Loucy (cell line): ENCODE data around the gene HPSE2.

Source experiments
- H2AFZ ChIP-seq: fragments of 200-600 bp; sonication (generic); 2 replicates; pipeline ENCODE4 v1.6.0; 2016; ENCODE audit warnings: antibody characterized with exemption, mild to moderate bottlenecking, low read length, moderate library complexity
- H3F3A ChIP-seq: fragments of 200-600 bp; 2 replicates; pipeline ENCODE4 v1.6.0; 2016; ENCODE audit warnings: antibody characterized with exemption, low read depth, mild to moderate bottlenecking
- H3K27me3 ChIP-seq: fragments of 200-600 bp; sonication (generic); 2 replicates; pipeline ENCODE4 v1.6.1; 2014; ENCODE audit warnings: low read length, mild to moderate bottlenecking; ENCODE audit not compliant: insufficient read depth, poor library complexity, severe bottlenecking
- H3K36me3 ChIP-seq: fragments of 200-600 bp; sonication (generic); 2 replicates; pipeline ENCODE4 v1.6.1; 2016; ENCODE audit warnings: low read length; ENCODE audit not compliant: insufficient read depth
- H3K4me1 ChIP-seq: fragments of 200-600 bp; sonication (generic); 2 replicates; pipeline ENCODE4 v1.5.1; 2014; ENCODE audit warnings: low read length, mild to moderate bottlenecking; ENCODE audit not compliant: insufficient read depth, poor library complexity, severe bottlenecking
- H3K4me2 ChIP-seq: fragments of 200-600 bp; sonication (generic); 2 replicates; pipeline ENCODE4 v1.6.0; 2014; ENCODE audit warnings: antibody characterized with exemption, low read length, low read depth, mild to moderate bottlenecking; ENCODE audit not compliant: poor library complexity, severe bottlenecking
- H3K4me3 ChIP-seq: fragments of 200-600 bp; sonication (generic); 2 replicates; pipeline ENCODE4 v1.5.1; 2014; ENCODE audit warnings: low read length, mild to moderate bottlenecking, mixed read lengths; ENCODE audit not compliant: poor library complexity, severe bottlenecking
- H3K79me2 ChIP-seq: fragments of 200-600 bp; sonication (generic); 2 replicates; pipeline ENCODE4 v1.6.1; 2014; ENCODE audit warnings: low read length; ENCODE audit not compliant: insufficient read depth
- H3K9ac ChIP-seq: fragments of 200-600 bp; sonication (generic); 2 replicates; pipeline ENCODE4 v1.6.0; 2014; ENCODE audit warnings: mild to moderate bottlenecking, low read depth, low read length, moderate library complexity; ENCODE audit not compliant: poor library complexity, severe bottlenecking
- H3K9me2 ChIP-seq: fragments of 200-600 bp; sonication (generic); replicated peaks from 2 replicates; pipeline ENCODE4 v1.6.1; 2016; ENCODE audit warnings: low read depth, low read length, mixed read lengths
- H3K9me3 ChIP-seq: fragments of 200-600 bp; sonication (generic); 2 replicates; pipeline ENCODE4 v1.6.1; 2014; ENCODE audit warnings: mild to moderate bottlenecking, antibody characterized with exemption, low read length, low read depth; ENCODE audit not compliant: insufficient read depth
- H4K20me1 ChIP-seq: fragments of 200-600 bp; sonication (generic); 2 replicates; pipeline ENCODE4 v1.6.0; 2014; ENCODE audit warnings: antibody characterized with exemption, low read length, mild to moderate bottlenecking; ENCODE audit not compliant: insufficient read depth, poor library complexity, severe bottlenecking
- CTCF ChIP-seq: fragments of 200-600 bp; sonication (generic); conservative IDR thresholded peaks from 2 replicates; pipeline ENCODE4 v1.5.1; 2014; ENCODE audit warnings: mild to moderate bottlenecking, antibody characterized with exemption, low read length
- EZH2phosphoT487 ChIP-seq: fragments of 200-600 bp; IDR thresholded peaks from 2 replicates; pipeline ENCODE4 v1.6.1; 2018; ENCODE audit warnings: antibody characterized with exemption, mild to moderate bottlenecking, moderate library complexity, borderline replicate concordance

Gene HPSE2

GRCh38 chr10:98492763-98493162 lies 742.9 kb downstream of the HPSE2 start:
- no peaks in the 10 kb centered on the region for H4K20me1 ChIP-seq
- H3K4me2 ChIP-seq, result no peak overlapping the region
- no peaks in the 10 kb centered on the region for H3K79me2 ChIP-seq
- no peaks in the 10 kb centered on the region for H3K9me2 ChIP-seq
- no peak overlapping the region for H3K9ac ChIP-seq
- H3K4me3 ChIP-seq, result no peak overlapping the region
- TF ChIP-seq CTCF, result no peak
- TF ChIP-seq EZH2phosphoT487, result no peak
- H3K9me3 ChIP-seq, result peaks cover 17% of the 10 kb centered on the region
- no peak overlapping the region for H2AFZ ChIP-seq
- no peaks in the 10 kb centered on the region for H3F3A ChIP-seq
- H3K4me1 ChIP-seq, result peaks cover 6% of the 10 kb centered on the region
- H3K36me3 ChIP-seq, result no peaks in the 10 kb centered on the region
- H3K27me3 ChIP-seq, result no peaks in the 10 kb centered on the region

DNA sequence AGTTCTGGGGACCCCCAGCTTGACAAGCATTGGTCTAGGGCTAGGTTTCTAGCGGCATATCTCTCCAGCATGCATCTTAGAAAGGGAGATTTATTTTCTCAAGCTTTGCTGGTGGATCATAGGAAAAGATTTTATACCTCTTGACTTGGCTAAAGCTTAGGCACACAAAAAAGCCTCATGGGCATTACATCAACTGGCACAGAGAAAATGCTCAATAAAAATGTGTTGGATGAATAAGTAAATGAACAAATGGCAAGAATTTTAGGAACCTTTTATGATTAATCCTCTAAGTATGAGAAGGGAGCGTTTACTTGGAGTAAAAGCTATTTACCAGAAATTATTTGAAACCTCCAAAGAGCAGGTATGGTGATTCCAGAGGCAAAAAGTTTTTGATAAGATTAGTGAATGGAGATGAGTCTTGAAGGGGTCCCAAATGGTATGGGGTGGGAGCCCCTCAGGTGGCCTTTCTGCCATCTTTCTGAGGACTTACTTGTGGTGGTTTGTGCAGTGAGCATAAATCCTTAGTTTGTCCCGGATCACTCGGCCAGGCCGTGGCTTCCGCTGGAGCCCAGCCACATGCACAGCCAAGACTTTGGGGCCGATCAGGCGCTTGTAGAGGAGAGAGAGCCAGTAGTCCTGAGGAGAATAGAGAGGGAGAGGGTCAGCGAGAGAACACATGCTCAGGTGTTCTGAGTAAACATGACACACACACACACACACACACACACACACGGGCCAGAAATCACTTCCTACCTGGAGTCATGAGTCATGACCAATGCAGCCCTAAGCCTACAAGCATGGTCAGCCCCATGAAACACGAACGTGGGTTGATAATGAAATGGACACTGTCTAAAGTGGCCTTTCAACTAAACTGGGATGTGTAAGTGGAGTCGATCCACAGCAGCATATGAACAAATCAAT lies 745.8 kb downstream of the HPSE2 start:
- TF ChIP-seq CTCF (no peak), EZH2phosphoT487 (no peak)
- Histone ChIP-seq H2AFZ (no peak overlapping the region), H3K4me3 (no peak overlapping the region), H3K9me3 (0 out of 2 replicates have a peak, but pooled peaks cover 3% of the 10 kb centered on the region), H3K79me2 (no peaks in the 10 kb centered on the region), H3K9me2 (no peaks in the 10 kb centered on the region), H3K4me2 (no peak overlapping the region), H3K4me1 (peaks cover 25% of the 10 kb centered on the region), H3F3A (no peaks in the 10 kb centered on the region), H3K36me3 (no peaks in the 10 kb centered on the region), H4K20me1 (no peaks in the 10 kb centered on the region), H3K9ac (no peak overlapping the region), H3K27me3 (no peaks in the 10 kb centered on the region)

- peaks cover 27% of the 10 kb centered on the region for H3K4me1 ChIP-seq
Measured at GRCh38 chr10:98488669-98489430, 746.8 kb downstream of the HPSE2 start.

More at GRCh38 chr10:98488669-98489430, 746.8 kb downstream of the HPSE2 start:
- Histone ChIP-seq H3F3A (no peaks in the 10 kb centered on the region), H3K4me2 (no peak overlapping the region), H3K27me3 (no peaks in the 10 kb centered on the region), H2AFZ (peak overlapping the region; percentile 66; the same call in 1 of the 2 replicates), H3K36me3 (no peaks in the 10 kb centered on the region), H3K9me3 (no peaks in the 10 kb centered on the region), H3K79me2 (no peaks in the 10 kb centered on the region), H3K9me2 (no peaks in the 10 kb centered on the region), H3K9ac (no peak overlapping the region), H3K4me3 (no peak overlapping the region), H4K20me1 (no peaks in the 10 kb centered on the region)
- TF ChIP-seq CTCF, result no peak
